ENCODE data around the gene RYR1.
A peak's percentile ranks its signal among the peaks of the same experiment; 100 is the strongest.
"Not testable (repeated sequence)": the region's sequence is repeated elsewhere in the genome, so short reads cannot be mapped to it uniquely, and the experiment has no call there.

RYR1 gene

DNA sequence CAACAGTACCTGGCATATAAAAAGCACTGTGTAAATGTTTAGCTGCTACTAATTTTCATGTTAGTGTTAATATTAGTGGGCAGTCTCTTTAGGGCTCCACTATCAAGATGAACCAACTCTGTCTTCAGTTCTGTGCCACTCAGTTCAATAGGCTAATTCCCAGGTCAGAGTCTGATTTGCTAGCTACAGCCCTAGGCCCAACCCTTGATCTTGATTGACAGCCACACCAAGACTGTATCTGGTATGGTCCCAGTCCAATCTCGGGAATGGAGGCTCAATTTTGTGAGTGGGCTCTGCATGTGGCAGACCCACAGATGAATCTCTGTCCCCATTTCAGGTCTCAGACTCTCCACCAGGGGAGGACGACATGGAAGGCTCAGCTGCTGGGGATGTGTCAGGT lies 138.2 kb downstream of the RYR1 start:
- DNase-seq, result no peak

DNA sequence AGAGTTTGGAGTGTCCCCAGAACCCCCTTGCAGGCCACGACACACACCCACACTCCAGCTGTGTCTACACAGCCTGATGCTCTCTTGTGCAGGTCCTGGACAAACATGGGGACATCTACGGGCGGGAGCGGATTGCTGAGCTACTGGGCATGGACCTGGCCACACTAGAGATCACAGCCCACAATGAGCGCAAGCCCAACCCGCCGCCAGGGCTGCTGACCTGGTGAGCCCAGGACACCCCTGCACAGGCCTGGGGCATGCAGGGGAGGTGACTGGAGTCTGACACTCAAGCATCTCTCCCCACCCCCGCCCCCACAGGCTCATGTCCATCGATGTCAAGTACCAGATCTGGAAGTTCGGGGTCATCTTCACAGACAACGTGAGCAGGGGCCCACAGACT lies 144.3 kb downstream of the RYR1 start:
- DNase-seq, result no peak

DNA sequence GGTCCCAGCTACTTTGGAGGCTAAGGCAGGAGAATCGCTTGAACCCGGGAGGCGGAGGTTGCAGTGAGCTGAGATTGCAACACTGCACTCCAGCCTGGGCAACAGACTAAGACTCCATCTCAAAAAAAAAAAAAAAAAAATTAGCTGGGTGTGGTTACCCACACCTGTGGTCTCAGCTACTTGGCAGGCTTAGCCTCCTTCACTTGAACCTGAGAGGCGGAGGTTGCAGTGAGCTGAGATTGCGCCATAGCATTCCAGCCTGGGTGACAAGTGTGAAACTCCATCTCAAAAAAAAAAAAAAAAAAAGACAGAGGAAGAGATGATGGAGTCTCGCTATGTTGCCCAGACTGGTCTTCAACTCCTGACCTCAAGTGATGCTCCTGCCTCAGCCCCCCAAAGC lies 145.8 kb downstream of the RYR1 start:
- not testable (repeated sequence) for DNase-seq

DNA sequence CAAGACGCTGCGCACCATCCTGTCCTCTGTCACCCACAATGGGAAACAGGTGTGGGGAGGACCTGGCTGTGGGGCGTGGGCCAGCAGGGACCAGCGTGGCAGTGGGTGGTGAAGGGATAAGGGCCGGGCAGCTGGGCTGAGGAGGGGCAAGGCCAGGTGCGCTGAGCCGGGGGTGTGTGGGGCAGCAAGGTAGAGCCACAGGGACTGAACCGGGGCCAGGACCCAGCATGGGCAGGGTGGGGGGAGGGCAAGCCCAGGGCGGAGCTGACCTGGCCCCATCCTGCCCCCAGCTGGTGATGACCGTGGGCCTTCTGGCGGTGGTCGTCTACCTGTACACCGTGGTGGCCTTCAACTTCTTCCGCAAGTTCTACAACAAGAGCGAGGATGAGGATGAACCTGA lies 146.6 kb downstream of the RYR1 start:
- no peak for DNase-seq

DNA sequence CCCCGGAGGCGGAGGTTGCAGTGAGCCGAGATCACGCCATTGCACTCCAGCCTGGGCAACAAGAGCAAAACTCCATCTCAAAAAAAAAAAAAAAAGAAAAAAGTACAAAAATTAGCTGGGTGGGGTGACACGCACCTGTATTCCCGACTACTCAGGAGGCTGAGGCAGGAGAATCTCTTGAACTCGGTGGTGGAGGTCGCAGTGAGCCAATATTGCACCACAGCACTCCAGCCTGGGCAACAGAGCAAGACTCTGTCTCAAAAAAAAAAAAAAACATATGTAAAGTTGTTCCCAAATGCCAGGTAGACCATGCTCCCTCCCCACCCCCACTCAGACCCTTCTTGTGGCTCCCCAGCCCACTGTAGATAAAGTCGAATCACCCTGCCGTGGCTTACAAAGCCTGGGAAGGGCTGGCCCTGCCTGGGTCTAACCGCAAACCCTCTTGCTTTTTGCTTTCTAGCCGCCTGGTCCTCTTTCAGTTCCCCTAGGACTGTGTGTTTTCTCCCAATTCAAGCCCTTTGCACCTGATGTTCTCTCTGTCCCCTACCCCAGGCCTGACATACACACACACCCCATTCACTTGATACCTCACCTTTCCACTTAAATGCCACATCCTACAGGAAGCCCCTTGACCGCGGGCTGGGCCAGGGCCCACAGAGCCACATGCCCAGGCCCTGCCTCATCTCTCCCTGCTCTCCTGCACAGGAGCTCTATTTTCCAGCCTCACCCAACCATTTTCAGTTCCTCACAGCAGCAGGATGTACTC lies 149.9 kb downstream of the RYR1 start:
- DNase-seq, result no peak

DNA sequence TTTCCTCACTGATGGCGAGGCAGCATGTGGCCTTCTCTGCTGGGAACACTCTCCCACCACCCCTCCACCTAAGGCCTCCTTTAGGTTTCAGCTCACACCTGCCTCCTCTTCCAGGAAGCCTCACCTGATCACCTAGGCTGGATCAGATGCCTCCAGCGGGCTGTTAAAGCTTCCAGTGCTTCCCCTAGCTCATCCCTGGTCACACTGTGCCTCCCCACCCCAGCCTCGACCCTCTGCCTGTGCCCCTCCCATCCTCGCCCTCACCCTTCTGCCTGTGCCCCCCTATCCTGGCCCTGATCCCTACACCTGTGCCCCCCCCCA lies 150.5 kb downstream of the RYR1 start:
- DNase-seq, result no peak

DNA sequence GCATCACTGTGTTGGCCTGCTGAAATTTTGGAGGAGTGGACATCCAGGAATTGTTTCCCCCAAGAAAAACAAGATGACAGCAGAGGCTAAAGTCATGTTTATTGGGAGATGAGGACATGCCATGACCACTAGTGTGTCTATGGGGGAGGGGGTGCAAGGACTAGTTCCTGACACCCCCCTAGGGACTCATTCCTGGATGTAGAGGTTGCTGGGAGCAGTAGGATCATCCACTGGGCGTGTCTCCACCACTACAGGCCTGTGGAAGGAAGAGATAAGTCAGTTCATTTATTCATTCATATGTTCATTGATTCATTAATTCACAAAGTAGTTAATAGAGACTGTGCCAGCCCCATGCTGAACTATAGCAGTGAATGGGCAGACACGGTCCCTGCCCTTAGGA lies 154.1 kb downstream of the RYR1 start:
- no peak for DNase-seq

DNA sequence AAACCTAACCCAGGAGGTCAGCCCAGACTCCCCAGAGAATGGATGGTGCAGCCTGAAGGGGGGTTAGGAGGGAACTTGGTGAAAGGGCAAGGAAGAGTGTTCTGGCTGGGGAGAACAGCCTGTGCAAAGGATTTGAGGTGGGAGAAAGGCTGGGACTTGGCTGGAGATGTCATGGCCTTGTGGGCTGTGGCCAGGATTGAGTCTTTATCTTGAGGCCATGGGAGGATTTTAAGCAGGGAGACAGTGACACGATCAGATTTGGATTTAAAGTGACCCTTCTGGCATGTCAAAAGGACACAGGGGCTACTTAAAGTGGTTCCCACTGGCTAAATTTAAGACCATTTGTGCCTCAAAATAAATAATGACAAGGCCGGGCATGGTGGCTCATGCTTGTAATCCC lies 154.6 kb downstream of the RYR1 start:
- no peak for DNase-seq

DNA sequence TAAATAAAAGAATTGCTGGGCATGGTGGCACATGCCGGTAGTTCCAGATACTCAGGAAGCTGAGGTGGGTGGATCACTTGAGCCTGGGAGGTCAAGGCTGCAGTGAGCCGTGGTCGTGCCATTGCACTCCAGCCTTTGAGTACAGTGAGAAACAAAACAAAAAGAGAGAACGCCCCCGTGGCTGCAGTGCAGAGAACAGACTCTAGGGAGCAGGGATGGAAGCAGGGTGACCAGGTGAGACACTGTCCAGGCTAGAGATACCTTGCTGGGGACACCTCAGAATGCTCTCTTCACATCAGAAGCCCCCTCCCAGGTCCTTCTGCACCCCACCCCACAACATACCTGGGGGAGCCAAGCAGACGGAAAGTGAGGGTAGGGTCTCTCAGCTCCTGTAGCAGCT lies 159.4 kb downstream of the RYR1 start:
- no peak for DNase-seq

DNA sequence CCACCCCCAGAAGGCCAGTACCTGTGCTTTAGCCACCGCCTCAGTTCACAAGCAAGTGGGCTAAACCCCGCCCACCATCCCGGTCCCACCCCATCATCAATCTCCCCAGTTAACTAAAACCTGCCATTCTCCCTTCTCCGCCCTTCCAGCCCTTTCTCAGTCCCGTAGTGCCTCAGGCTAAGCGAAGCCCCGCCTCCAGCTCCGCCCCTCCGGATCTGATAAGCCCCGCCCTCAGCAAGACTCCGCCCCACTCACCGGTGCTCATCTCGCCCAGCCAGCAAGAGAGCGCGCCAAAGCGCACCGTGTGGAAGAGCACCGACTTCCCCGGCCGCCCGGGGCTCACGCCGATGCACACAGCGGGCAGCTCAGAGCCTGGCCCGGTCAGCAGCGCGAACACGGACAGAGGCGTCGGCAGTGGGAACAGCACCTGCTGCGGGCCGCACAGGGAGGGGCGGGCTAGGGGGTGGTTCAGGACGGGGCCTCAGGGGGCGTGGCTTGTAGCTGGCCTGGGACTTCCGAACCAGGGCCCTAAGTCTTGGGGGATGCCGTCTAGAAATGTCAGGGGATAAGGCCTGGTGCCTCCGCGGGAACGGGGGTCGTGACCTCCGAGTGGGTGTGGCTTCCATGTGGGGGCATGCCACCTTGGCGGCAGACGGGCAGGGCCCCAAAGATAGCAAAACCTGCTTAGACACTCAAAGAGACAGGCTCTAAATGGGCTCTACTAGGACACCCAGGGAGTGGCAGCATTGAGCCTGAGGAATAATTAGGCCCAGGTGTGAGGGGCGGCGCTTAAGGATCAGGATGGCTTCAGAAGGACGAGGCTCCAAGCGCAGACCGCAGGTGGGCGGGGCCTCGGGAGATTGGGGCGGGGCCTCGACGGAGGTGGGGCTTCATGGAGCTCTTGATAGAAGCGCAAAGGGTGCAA lies 162.8 kb downstream of the RYR1 start:
- DNase-seq, result peak; percentile 19

DNA sequence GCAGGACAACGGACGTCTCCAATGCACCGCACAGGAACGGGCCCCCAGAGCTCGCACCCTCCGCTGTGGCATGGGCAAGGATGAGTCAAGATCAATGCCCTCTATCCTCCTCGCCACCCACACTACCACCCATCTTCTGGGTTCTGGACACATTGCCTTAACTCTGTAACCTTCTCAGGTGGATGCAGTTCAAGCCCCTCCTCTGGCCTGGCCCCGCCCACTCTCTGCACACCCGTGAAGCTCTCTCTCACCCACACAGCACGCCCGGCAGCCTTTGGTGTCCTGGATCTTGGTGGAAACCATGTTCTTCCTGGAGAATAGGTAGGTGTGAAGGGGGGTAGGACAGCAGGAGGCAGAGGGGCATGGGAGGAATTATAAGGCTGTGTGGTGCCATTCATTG lies 163.6 kb downstream of the RYR1 start:
- DNase-seq, result no peak

DNA sequence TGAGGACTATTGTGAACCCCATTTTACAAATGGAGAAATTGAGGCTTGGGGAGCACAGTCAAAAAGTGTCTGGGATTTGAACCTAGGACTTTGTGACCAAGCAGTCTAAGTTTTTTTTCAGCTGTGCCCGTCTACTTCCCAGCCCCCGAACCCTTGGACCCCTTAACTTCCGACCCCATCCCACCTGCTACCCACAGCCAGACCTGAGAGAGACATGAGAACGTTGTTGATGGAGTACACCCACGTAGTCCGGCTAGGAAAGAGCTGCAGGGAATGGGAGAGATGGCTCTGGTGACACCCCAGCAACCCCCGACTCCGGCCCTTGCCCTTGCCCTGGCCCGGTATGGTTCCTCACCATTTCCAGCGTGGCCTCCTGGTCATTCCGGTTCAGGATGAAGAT lies 166.2 kb downstream of the RYR1 start:
- no peak for DNase-seq

DNA sequence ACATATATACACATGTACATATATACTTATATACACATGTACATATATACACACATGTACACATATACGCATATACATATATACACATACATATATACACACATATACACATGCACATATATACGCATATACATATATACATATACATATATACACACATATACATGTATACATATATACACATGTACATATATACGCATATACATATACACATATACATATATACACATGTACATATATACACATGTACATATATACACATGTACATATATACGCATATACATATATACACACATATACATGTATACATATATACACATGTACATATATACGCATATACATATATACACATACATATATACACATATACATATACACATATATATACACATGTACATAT lies 169.4 kb downstream of the RYR1 start:
- DNase-seq, result not testable (repeated sequence)

DNA sequence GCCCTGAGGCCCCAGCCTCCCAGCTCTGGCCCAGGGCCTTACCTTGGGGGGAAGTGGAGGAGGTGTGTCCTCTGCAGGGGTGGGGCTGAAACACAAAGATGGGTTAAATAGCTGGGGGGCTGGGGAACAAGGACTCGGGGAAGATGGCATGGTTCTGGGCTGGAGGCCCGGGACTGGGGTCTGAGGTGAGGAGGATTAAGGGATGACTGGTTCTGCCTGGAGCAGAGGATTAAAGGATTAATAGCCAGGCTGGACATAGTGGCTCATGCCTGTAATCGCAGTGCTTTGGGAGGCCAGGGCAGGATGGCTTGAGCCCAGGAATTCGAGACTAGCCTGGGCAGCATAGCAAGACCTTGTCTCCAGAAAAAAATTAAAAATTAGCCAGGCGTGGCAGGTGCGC lies 172.6 kb downstream of the RYR1 start:
- DNase-seq, result no peak

DNA sequence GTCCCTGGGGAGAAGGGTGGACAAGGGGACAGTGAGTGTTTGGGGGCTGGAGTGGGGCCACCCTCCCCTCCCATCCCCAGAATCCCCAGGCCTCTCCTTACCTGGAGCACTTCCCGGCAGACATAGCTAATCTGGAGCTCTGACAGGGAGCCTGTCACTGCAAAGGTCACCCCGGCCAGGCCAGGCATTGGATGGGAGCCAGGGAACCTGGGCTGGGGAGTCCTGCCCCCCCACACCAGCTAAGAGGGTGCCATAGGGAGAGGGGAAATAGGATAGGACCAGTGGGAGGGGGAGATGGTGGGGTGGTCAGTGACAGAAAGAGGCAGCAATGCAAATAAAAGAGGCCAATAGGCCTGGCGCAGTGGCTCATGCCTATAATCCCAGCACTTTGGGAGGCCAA lies 180.8 kb downstream of the RYR1 start:
- DNase-seq, result no peak

DNA sequence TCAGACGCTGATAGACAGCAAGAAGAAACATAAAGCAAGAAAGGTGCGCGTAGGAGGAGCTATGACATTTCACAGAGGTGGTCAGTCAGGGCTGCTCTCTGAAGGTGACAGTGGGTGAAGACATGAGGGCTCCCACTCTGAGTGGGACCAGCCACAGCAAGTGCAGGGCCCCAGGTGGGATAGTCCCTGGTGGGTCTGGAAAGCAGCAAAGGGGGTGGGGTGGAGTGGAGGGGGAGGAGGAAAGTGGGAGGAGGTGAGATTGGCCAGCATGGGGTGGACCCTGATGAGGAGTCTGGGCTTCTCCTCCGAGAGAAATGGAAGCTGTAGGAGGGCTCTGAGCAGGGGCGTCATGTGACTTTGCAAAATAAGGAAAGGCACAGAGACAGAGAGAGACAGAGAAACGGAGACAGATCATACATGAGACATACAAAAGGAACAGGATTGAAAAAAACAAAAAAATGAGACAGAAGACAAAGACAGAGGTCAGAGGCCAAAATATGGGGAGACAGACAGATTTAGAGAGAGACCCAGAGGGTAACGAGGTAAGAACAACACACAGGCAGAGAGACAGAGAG lies 181.6 kb downstream of the RYR1 start:
- DNase-seq, result no peak

DNA sequence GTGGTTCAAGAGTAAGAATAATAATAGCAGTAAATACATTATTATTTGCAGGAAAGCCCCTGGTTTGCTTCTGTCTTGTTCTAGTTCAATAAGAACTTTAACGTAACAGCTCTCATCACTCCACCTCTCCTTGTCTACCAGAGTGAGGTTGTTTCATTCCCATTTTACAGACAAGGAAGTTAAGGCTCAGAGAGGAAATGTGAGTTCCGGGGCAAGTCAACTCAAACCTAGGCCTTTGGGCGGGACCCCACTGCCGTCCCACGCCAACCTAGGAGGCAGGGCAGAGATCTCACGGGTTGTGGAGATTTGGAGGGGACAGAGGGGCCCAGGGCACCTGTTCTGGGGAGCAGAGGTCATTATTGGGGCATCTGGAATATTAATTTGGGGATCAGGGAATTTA lies 182.8 kb downstream of the RYR1 start:
- no peak for DNase-seq

DNA sequence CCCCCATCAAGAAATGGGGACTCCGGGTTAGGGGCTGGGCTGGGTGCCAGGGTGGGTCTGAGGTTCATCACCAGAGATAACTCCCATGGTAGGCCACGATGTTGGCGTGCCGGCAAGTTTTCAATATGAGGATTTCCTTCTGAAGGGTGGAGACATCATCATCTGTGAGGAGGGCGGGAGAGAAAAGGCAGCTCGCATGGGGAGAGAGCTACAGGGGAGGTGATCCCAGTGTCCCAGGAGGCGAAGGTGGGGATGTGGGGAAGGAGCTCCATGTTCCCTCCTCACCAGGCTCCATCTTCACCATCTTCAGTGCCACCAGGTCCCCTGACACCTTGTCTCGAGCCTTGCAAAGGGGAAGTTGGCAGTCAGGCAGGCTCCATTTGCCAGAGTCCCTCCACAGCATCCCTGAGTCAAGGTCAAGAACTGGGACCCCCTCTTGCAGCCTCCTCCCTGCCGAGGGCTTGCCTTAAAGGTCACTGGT lies 183.8 kb downstream of the RYR1 start:
- no peak for DNase-seq

DNA sequence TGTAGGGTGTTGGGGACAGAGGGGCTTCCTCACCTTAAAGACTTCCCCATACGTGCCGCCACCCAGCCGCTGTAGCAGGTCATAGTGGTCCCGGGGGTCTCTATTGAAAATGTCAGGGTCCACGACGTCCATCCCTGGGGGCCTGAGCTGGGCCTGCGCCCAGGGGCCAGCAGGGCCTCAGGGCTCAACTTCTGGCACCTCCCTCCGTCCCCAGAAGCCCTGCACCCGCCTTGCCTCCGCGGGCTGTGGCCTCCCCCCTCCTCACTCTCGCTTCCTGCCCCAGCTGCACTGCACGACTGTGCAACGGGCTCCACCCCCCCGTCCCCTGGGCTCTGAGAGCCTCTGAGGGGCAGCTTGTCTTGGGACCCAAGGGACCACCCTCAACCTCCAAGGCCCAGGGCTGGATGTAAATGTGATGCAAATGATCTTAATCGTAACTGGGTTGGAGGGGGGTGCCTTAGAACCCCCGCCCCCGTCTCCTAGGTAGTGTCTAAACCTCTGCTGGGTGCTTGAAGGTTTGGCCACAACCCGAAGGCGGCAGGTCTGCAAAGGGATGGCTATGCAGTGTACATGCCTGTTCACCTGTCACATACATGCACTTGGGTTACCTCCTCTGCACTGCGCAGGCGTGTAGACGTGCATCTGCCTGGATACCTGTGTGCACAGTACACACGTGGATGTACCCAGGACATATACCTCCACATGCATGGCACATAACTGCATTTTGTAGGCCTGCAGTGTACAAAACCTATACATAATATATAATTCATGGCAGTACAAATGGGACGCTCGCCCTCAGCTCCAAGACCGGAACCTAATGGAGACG lies 184.5 kb downstream of the RYR1 start, which contains the start of gene MAP4K1:
Gene MAP4K1 (minus strand): TSS at position 190 of the 826 bp plus-strand sequence. CDS start 58 bp downstream, at position 132.
- no peak for DNase-seq

DNA sequence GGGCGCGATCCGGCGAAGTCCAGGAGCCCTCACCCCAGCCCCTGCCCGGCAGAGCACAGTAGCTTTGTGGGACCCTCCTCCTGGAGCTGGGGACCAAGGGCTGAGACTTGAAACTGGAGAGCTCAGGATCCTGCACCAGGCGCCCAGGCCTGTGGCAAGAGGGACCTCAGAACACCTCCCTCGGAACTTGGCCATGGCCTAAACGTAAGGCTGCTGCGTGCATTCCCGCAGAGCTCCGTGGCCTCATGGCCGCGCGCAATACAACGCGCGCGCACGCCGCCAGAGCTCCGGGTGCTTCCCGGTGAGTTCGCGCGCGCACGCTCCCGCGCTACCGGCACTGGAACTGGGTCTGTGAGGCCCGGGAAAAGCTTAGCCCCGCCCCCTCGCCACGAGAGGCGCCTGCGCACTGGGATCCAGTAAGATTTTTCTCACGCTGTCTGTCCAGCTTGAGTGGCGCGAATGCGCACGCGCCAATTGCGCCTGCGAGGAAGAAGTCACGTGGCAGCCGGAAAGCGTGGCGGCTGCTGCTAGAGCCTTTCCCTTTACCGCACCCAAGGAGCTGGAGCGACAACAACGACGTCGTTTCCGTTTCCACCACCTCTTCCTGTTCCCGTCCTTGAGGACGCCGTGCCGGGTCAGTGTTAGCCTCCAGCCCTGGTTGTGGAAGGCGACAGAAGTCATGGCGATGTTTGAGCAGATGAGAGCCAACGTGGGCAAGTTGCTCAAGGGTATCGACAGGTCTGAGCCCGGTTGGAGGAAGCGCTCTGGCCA lies 185.3 kb downstream of the RYR1 start, which contains the start of gene EIF3K:
Gene EIF3K (plus strand): TSS at position 599 of the 771 bp plus-strand sequence. CDS start 81 bp downstream, at position 680.
- DNase-seq, result peak; percentile 94

DNA sequence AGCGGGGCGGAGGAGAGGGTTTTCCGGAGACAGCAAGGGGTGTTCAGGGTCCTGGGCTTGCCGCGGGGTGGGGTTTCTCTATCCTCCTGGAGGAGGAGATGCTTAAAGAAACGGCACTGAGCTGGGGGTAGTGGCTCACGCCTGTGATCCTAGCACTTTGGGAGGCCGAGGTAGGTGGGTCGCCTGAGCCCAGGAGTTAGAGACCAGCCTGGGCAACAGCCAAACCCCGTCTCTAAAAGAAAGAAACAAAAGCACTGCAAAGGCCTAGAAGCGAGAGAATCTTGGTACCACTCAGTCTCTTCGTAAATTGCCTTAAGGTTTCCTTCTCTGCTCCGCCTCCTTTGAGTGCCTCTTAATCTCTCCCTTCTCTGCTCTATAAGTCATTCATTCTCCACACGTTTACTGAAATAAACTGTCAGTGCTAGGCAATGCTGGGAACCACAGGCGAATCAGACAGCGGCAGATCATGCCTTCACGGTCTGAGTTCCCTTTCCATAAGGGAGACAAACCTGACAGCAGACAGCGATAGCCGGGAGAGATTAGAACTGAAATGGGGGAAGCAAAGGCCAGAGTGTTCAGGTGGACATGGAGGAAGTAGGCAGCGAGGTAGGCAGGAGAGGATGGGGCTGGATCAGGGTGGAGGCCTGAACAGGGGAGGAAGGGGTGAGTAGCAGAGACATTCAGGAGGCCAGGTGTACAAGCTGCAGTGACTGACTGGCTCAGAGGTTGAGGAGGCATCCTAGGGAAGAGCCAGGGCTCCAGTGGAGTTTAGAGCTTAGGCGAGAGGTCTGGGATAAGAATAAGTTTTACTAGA lies 186.1 kb downstream of the RYR1 start:
- DNase-seq, result no peak
